ENCODE data around the gene PNPLA7. TPM values are rescaled to one million over a fixed set of nuclear protein-coding genes. Genes with fewer than 3 reads are reported as not detected.
"Not testable (repeated sequence)": the region's sequence is repeated elsewhere in the genome, so short reads cannot be mapped to it uniquely, and the experiment has no call there.

PNPLA7 gene
- polyA plus RNA-seq, 6 donors from 2014 or later: 3.0 to 6.5 (median 5.8) TPM

DNA sequence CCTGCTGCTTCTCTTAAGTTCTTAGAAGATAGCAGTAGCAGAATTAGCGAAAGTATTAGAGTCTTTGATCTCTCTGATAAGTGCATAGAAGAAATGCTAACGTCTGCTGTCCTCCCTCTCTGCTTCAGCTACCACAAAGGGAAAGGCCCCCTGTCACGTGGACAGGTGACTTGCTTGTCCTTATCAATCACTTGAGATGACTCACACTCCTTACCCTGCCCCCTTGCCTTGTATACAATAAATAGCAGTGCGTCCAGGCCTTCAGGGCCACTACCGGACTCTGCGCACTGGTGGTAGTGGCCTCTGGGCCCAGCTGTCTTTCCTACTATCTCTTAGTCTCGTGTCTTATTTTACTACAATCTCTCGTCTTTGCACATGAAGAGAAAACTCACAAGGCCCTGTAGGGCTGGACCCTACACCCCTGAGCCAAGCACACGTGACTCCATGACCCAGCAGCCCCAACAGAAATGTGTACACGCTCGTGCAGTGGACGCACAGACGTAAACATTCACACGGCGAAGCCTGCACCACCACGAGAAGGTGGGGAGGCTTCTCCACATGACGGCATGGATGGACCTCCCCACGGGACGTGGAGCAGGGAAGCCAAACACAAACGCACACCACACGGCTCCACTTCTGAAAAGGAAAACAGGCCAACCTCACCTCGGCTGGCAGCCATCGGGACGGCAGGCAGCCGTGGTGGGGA, 38.3 kb downstream of the PNPLA7 start:
- H3K9me3 Mint-ChIP-seq: peaks cover 0 to 3% (median 0%) of the 10 kb centered on the region in 7 donors
- peak overlapping the region in 2 of 6 donors; percentile 44 to 78 for H3K27ac Mint-ChIP-seq
- no peak for ATAC-seq (ENCODE audit: low read depth in 2 of 2)
- no peak overlapping the region for H3K4me3 Mint-ChIP-seq
- H3K4me1 Mint-ChIP-seq: peaks cover 2 to 8% (median 6%) of the 10 kb centered on the region in 3 donors
- peaks cover 11 to 12% of the 10 kb centered on the region in 2 donors for H3K36me3 Mint-ChIP-seq
- no peak for DNase-seq
- H3K27me3 Mint-ChIP-seq: no peaks in the 10 kb centered on the region

DNA sequence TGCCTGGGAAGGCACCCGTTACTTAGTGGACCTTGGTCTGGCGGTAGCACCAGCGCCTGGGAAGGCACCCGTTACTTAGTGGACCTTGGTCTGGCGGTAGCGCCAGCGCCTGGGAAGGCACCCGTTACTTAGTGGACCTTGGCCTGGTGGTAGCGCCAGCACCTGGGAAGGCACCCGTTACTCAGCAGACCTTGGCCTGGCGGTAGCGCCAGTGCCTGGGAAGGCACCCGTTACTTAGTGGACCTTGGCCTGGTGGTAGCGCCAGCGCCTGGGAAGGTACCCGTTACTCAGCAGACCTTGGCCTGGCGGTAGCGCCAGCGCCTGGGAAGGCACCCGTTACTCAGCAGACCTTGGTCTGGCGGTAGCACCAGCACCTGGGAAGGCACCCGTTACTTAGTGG, 39.1 kb downstream of the PNPLA7 start:
- H3K9me3 Mint-ChIP-seq; H3K27ac Mint-ChIP-seq; H3K27me3 Mint-ChIP-seq; ATAC-seq (ENCODE audit: low read depth in 2 of 2); DNase-seq; H3K4me3 Mint-ChIP-seq; H3K4me1 Mint-ChIP-seq: not testable (repeated sequence)
- H3K36me3 Mint-ChIP-seq: peaks cover 11 to 12% of the 10 kb centered on the region in 2 donors

DNA sequence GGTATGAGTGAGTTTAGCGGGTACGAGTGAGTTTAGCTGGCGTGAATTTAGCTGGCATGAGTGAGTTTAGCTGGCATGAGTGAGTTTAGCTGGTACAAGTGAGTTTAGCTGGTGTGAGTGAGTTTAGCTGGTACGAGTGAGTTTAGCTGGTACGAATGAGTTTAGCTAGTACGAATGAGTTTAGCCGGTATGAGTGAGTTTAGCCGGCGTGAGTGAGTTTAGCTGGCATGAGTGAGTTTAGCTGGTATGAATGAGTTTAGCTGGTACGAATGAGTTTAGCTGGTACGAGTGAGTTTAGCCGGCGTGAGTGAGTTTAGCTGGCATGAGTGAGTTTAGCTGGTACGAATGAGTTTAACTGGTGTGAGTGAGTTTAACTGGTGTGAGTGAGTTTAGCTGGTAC, 41.0 kb downstream of the PNPLA7 start:
- Mint-ChIP-seq H3K36me3 (peaks cover 11 to 12% of the 10 kb centered on the region in 2 donors), H3K9me3 (peaks cover 0 to 3% (median 0%) of the 10 kb centered on the region in 7 donors), H3K4me3 (no peak overlapping the region), H3K4me1 (peaks cover 2 to 8% (median 6%) of the 10 kb centered on the region in 3 donors), H3K27me3 (no peaks in the 10 kb centered on the region), H3K27ac (peak overlapping the region in 1 of 6 donors; percentile 77)
- ATAC-seq (ENCODE audit: low read depth in 2 of 2) (no peak), DNase-seq (no peak)

DNA sequence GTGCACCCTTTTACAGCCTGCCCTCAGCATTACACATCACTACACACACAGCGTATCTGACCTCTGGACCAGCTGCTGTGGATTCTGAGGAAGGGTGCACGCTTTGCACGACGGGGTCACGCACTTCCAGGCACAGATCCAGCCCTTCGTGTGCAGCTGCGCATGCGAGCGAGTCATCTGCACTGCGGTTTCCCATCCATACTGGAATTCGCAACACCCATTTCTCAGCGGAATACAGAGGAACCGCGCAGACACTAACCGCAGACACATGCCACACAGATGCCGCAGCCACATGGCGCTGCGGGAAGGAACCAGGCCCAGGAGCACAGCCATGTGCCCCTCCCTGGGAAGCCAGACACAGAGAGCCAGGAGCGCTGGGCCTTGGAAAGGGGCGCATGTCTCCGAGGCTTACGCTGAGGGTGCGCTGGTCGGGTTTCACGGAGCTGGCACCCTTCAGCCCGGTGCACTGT, 43.5 kb downstream of the PNPLA7 start:
- Mint-ChIP-seq H3K4me1 (peaks cover 5 to 17% (median 9%) of the 10 kb centered on the region in 3 donors), H3K9me3 (peaks cover 0 to 11% (median 1%) of the 10 kb centered on the region in 7 donors), H3K4me3 (no peak overlapping the region), H3K27ac (no peak overlapping the region), H3K27me3 (no peaks in the 10 kb centered on the region), H3K36me3 (peaks cover 10 to 11% of the 10 kb centered on the region in 2 donors)
- no peak for ATAC-seq (ENCODE audit: low read depth in 2 of 2)
- no peak for DNase-seq

DNA sequence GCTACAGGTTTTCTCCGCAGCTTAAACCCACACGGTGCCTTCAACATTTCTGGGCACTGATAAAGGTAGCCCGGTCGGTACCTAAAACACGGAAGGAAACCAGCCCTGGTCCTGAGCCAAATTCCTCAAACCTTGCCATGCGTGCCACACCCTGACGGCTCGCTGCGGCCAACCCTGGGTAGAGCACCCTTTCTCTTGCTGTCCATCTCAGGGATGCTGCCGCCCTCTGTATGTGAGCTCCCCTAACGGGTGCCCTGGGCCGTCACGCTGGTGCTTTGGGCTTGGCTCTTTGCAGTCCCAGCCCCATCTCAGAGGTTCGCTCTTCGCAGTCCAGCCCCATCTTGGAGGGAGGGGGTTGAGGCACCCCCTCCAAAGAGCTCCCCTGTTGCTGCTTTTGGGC, 43.9 kb downstream of the PNPLA7 start:
- no peaks in the 10 kb centered on the region for H3K27me3 Mint-ChIP-seq
- ATAC-seq (ENCODE audit: low read depth in 2 of 2) (no peak), DNase-seq (no peak)
- H3K9me3 Mint-ChIP-seq: peaks cover 0 to 14% (median 1%) of the 10 kb centered on the region in 7 donors
- H3K4me1 Mint-ChIP-seq: peaks cover 5 to 17% (median 9%) of the 10 kb centered on the region in 3 donors
- H3K36me3 Mint-ChIP-seq: peaks cover 9 to 11% of the 10 kb centered on the region in 2 donors
- H3K4me3 Mint-ChIP-seq: no peak overlapping the region
- H3K27ac Mint-ChIP-seq: no peak overlapping the region

DNA sequence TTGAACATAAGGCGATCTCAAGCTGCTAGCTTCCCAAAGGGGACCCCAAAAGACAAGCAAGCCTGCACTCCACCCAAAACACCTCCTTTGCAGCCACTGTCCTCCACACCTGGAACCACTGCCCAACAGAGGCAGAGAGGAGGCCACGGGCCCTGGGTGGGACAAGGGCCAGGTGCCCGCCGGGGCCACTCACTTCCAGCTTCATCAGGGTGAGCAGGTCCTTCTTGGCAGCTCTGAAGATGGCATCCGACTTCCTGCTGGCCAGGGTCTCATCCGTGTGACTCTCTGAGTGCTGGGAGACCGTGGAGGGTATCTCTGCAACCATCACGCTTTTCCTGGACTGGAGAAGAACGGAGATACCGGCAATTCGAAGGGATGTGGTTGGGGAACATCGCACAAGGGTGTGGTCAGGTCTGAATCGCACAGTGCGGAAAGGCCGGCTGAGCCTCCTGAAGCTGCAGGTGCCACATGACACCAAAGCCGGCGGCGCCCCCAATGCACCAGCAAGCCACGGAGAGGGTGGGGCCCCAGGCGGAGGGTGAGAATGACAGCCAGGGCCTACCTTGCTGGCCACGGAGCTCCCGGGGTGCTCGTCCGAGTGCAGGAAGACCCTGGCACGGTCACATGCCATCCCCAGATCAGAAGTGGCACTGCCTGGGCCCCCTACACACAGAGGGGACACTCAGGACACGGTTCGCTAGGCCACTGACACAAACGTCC, 44.6 kb downstream of the PNPLA7 start:
- H3K27ac Mint-ChIP-seq: no peak overlapping the region
- no peak overlapping the region for H3K4me3 Mint-ChIP-seq
- ATAC-seq (ENCODE audit: low read depth in 2 of 2) (no peak), DNase-seq (no peak)
- H3K27me3 Mint-ChIP-seq: no peaks in the 10 kb centered on the region
- peaks cover 5 to 17% (median 9%) of the 10 kb centered on the region in 3 donors for H3K4me1 Mint-ChIP-seq
- peaks cover 9 to 11% of the 10 kb centered on the region in 2 donors for H3K36me3 Mint-ChIP-seq
- peaks cover 0 to 14% (median 1%) of the 10 kb centered on the region in 7 donors for H3K9me3 Mint-ChIP-seq

DNA sequence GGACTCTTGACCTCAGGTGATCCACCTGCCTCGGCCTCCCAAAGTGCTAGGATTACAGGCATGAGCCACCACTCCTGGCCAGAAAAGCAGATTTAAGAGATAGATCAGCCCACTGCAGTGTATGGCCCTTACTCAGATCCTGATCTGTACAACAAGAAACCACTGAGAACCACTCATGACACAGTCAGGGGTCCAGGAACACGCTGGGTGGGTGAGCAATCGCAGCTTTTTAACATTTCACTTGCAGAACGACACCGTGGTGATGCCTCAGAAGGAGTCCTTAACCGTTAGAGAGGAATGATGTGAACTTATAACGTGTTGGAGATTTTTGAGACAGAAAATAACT, 45.8 kb downstream of the PNPLA7 start:
- Mint-ChIP-seq H3K4me3 (no peak overlapping the region), H3K36me3 (peaks cover 8 to 9% of the 10 kb centered on the region in 2 donors), H3K27me3 (no peaks in the 10 kb centered on the region), H3K27ac (peak overlapping the region in 1 of 6 donors; percentile 73), H3K9me3 (peaks cover 0 to 14% (median 1%) of the 10 kb centered on the region in 7 donors), H3K4me1 (peaks cover 5 to 17% (median 9%) of the 10 kb centered on the region in 3 donors)
- DNase-seq (no peak), ATAC-seq (ENCODE audit: low read depth in 2 of 2) (no peak)

DNA sequence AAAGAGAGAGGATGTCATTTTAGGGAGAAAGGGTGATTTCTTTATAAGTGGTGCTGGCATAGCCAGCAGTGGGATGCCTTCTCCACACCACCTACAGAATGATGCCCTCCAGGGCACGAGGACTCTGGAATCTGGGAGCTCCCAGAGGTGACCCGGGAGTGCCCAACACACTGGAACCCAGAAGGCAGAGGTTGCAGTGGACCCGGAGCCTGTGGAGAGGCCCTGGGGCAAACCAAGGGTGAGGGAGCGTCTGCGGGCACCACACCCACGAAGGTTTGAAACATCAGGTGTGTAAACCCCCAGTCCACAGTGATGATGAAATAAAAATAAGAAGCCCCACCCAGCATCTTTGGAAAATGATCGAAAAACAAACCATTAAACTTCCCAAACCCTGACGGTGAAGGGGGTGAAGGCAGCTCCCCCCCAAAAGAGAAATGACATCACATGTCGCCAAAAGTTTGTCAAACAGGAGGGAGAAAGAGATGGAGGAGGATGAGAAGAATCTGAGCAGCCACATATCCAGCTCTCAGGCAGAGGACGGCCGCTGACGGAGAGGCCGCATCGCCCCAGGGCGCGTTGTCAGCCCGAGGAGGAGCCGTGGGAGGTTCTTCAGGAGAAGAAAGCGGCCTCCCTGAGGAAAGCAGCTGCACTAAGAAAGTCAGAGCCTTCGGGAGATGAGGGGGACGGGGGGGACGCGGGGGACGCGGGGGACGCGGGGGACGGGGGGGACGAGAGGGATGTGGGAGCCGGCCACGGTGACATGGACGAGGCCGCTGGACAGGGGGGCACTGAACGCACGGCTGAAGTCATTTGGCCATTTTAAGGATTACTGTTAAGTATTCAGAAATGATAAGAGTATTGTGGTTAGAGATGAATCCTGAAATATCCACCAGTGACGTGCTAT, 47.9 kb downstream of the PNPLA7 start:
- Mint-ChIP-seq H3K9me3 (peaks cover 0 to 14% (median 1%) of the 10 kb centered on the region in 7 donors), H3K36me3 (peaks cover 0 to 9% of the 10 kb centered on the region in 2 donors), H3K4me3 (peak overlapping the region in 4 of 8 donors; percentile 18 to 77 (median 54)), H3K4me1 (peaks cover 5 to 24% (median 9%) of the 10 kb centered on the region in 3 donors), H3K27me3 (no peaks in the 10 kb centered on the region), H3K27ac (peak overlapping the region in 5 of 6 donors; percentile 73 to 98 (median 93))
- DNase-seq: no peak
- ATAC-seq (ENCODE audit: low read depth in 2 of 2): no peak

DNA sequence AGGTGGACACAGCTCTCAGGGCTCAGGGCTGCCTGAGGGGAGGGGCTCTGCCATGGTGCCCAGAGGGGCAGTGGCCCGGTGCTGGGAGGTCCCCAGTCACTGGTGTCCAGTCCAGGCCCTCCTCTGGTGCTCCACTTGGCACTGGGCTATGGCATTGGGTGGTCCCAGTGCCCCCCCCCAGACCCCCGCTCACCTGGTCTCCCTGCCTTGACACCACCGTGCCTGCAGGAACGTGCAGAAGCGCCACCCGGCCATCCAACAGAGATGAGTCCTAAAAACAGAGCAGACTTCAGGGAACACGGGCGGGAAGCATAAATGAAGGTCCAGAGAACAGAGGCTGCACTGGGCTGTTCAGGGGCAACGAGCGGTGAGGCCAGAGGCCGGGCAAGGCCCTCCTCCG, 48.7 kb downstream of the PNPLA7 start:
- Mint-ChIP-seq H3K4me1 (peaks cover 5 to 24% (median 9%) of the 10 kb centered on the region in 3 donors), H3K9me3 (peaks cover 0 to 14% (median 1%) of the 10 kb centered on the region in 7 donors), H3K27me3 (no peaks in the 10 kb centered on the region), H3K27ac (peak overlapping the region in 2 of 6 donors; percentile 38 to 98), H3K4me3 (peak overlapping the region in 3 of 8 donors; percentile 18 to 51 (median 29)), H3K36me3 (peaks cover 0 to 9% of the 10 kb centered on the region in 2 donors)
- DNase-seq: no peak
- ATAC-seq (ENCODE audit: low read depth in 2 of 2): no peak

DNA sequence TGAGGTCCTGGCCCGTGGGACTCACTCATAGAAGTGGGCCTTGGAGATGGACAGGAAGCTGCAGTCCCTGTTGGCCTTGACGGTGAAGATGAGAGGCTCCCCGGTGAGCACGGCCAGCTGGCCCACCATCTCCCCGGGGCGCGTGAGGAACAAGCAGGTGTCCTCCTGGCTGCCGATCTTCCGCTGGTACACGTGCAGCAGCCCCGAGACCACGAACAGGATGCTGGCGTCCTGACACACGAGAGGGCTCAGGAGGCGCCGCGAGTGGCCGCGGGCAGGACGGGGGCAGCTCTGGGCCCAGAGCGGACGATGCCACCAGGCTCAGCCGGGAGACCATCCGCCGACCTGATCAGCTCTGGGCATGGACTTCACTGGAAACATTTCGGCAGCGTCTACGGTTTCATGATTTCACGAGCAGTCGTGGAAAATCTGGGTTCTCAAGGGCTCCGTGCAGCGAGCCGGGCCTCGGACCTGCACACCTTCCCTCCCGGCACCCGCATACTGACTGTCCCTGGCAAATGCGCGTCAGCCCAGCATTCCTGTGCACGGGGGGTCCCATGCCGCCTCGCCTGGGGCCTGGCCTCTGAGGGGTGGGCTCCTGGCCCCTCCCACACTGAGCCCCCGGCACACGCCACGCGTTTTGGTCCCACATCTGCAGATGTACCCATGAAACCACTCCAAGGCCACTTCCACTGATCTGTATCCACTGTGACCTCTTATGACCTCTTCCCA, 49.4 kb downstream of the PNPLA7 start:
- Mint-ChIP-seq H3K4me1 (peaks cover 5 to 24% (median 9%) of the 10 kb centered on the region in 3 donors), H3K27me3 (no peaks in the 10 kb centered on the region), H3K36me3 (peaks cover 0 to 9% of the 10 kb centered on the region in 2 donors), H3K4me3 (no peak overlapping the region), H3K27ac (peak overlapping the region in 1 of 6 donors; percentile 38), H3K9me3 (peaks cover 0 to 14% (median 1%) of the 10 kb centered on the region in 7 donors)
- no peak for ATAC-seq (ENCODE audit: low read depth in 2 of 2)
- no peak for DNase-seq

DNA sequence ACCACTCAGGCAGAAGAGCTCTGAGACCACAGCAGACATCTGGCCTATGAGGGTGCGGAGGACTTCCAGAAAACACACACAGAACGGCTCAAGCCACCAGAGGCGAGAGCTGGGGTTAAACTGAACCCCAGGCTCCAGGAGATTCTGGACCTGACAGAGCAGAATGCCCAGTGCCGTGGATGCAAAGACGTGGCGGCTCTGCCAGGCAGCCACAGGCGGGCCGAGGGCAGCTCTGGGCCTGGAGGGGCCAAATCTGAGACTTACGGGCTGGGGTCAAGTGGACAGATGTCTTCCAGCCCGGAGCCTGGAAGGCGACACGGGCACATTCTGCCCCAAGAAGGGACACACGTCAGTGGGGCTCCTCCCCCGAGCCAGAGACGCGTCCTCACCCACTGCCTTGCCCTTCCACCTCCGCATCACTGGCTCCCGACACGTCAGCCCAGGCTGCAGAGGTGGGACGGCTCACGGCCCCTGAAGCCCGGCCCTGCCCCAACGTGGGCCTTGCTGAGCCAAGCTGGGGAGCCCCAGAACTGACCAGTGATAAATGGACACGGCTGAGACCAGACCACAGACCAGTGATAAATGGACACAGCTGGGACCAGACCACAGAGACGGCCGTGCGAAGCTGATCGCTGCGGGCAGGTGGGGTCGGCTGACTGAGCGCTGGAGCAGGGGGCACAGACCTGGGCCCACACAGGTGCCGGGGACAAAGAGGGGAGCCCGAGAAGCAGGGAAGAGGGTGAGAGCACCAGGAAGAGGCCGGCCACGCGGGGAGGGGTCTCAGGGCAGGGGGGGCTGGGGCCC, 50.1 kb downstream of the PNPLA7 start:
- DNase-seq (no peak), ATAC-seq (ENCODE audit: low read depth in 2 of 2) (no peak)
- Mint-ChIP-seq H3K27me3 (no peaks in the 10 kb centered on the region), H3K9me3 (peaks cover 0 to 14% (median 1%) of the 10 kb centered on the region in 7 donors), H3K27ac (peak overlapping the region in 1 of 6 donors; percentile 29), H3K4me3 (no peak overlapping the region), H3K36me3 (peaks cover 0 to 9% of the 10 kb centered on the region in 2 donors), H3K4me1 (peaks cover 5 to 24% (median 9%) of the 10 kb centered on the region in 3 donors)

DNA sequence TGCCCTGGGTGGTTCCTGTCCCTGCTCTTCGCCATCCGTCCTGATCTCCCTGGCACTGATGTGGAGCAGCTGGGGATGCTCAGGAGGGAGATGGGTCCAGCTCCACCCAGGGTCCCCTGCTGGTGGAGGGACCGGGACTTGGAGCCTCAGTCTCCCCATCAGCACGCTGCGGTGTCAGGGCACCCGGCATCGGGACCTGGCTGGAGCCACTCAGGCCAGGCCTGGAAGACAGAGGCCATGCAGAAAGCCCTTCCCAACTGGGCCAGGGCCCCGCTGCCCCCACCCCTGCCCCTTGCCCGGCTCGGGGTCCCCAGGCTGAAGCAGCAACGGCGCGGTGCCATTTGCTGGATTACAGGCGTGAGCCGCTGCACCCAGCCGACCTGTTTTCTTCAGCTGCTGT, 50.8 kb downstream of the PNPLA7 start:
- peaks cover 0 to 9% of the 10 kb centered on the region in 2 donors for H3K36me3 Mint-ChIP-seq
- H3K27ac Mint-ChIP-seq: no peak overlapping the region
- peaks cover 5 to 28% (median 12%) of the 10 kb centered on the region in 3 donors for H3K4me1 Mint-ChIP-seq
- no peak overlapping the region for H3K4me3 Mint-ChIP-seq
- DNase-seq (no peak), ATAC-seq (ENCODE audit: low read depth in 2 of 2) (no peak)
- peaks cover 0 to 14% (median 1%) of the 10 kb centered on the region in 7 donors for H3K9me3 Mint-ChIP-seq
- H3K27me3 Mint-ChIP-seq: no peaks in the 10 kb centered on the region

Measured in naive B cell (primary cell).